ENCODE measurements around the gene PAQR4. TPM values are rescaled to one million over a fixed set of nuclear protein-coding genes. Genes with fewer than 3 reads are reported as not detected.

The PAQR4 gene
- total RNA-seq, 3 donors from 2014 or later (not counting 1 experiment from before 2014, with no cell fraction given), result 2.9 to 4.4 (median 3.5) TPM

GRCh38 chr16:2976673-2977072 lies 7.5 kb downstream of the PAQR4 start:
- no peaks in the 10 kb centered on the region for H3K36me3 ChIP-seq (ENCODE audit: control insufficient read depth, insufficient read depth, low read length)
- Mint-ChIP-seq H3K27me3 (ENCODE audit: low read depth in 2 of 2) (no peaks in the 10 kb centered on the region), H3K4me3 (no peak overlapping the region), H3K27ac (no peak overlapping the region), H3K9me3 (no peaks in the 10 kb centered on the region), H3K4me1 (peaks cover 0 to 8% of the 10 kb centered on the region in 2 donors), H3K36me3 (no peaks in the 10 kb centered on the region)
- no peak for TF ChIP-seq CTCF (IDR thresholded peaks at IDR 0.05)
- H3K27ac ChIP-seq (ENCODE audit: low read length), result no peak overlapping the region
- WGBS (ENCODE audit: insufficient coverage), result 93% methylated on average over 15 of the region's 15 CpGs
- no peak for ATAC-seq
- H3K9me3 ChIP-seq (ENCODE audit: control insufficient read depth, insufficient read depth, low read length), result no peaks in the 10 kb centered on the region
- H3K4me3 ChIP-seq (ENCODE audit: low read length), result no peak overlapping the region
- peaks cover 15% of the 10 kb centered on the region for H3K4me1 ChIP-seq (ENCODE audit: control insufficient read depth, insufficient read depth, low read length)
- intact Hi-C loops (cut with micrococcal nuclease), result no loop called here
- no peak for DNase-seq
- H3K27me3 ChIP-seq (ENCODE audit: control insufficient read depth, insufficient read depth, low read length), result no peaks in the 10 kb centered on the region

GRCh38 chr16:2977440-2977839 lies 8.3 kb downstream of the PAQR4 start:
- H3K9me3 Mint-ChIP-seq, result no peaks in the 10 kb centered on the region
- WGBS (ENCODE audit: insufficient coverage), result 94% methylated on average over 5 of the region's 6 CpGs
- Histone ChIP-seq H3K36me3 (ENCODE audit: control insufficient read depth, insufficient read depth, low read length) (no peaks in the 10 kb centered on the region), H3K27me3 (ENCODE audit: control insufficient read depth, insufficient read depth, low read length) (no peaks in the 10 kb centered on the region), H3K27ac (ENCODE audit: low read length) (no peak overlapping the region), H3K4me1 (ENCODE audit: control insufficient read depth, insufficient read depth, low read length) (peaks cover 15% of the 10 kb centered on the region), H3K9me3 (ENCODE audit: control insufficient read depth, insufficient read depth, low read length) (no peaks in the 10 kb centered on the region), H3K4me3 (ENCODE audit: low read length) (no peak overlapping the region)
- peaks cover 0 to 11% of the 10 kb centered on the region in 2 donors for H3K4me1 Mint-ChIP-seq
- H3K27me3 Mint-ChIP-seq (ENCODE audit: low read depth in 2 of 2), result no peaks in the 10 kb centered on the region
- no peaks in the 10 kb centered on the region for H3K36me3 Mint-ChIP-seq
- no peak for ATAC-seq
- intact Hi-C loops (cut with micrococcal nuclease), result no loop called here
- H3K4me3 Mint-ChIP-seq, result no peak overlapping the region
- DNase-seq, result no peak
- TF ChIP-seq CTCF (IDR thresholded peaks at IDR 0.05), result no peak
- H3K27ac Mint-ChIP-seq, result no peak overlapping the region

GRCh38 chr16:2979669-2980226 lies 10.6 kb downstream of the PAQR4 start:
- Histone ChIP-seq H3K27ac (ENCODE audit: low read length) (no peak overlapping the region), H3K4me3 (ENCODE audit: low read length) (peak overlapping the region; percentile 28), H3K36me3 (ENCODE audit: control insufficient read depth, insufficient read depth, low read length) (no peaks in the 10 kb centered on the region), H3K9me3 (ENCODE audit: control insufficient read depth, insufficient read depth, low read length) (no peaks in the 10 kb centered on the region), H3K27me3 (ENCODE audit: control insufficient read depth, insufficient read depth, low read length) (no peaks in the 10 kb centered on the region), H3K4me1 (ENCODE audit: control insufficient read depth, insufficient read depth, low read length) (peaks cover 27% of the 10 kb centered on the region)
- DNase-seq, result peak in 1 of 2 donors; percentile 21
- H3K4me1 Mint-ChIP-seq, result peaks cover 0 to 11% of the 10 kb centered on the region in 2 donors
- 10% methylated on average over 43 of the region's 43 CpGs for WGBS (ENCODE audit: insufficient coverage)
- H3K9me3 Mint-ChIP-seq, result no peaks in the 10 kb centered on the region
- no peak for ATAC-seq
- no peak for TF ChIP-seq CTCF (IDR thresholded peaks at IDR 0.05)
- H3K36me3 Mint-ChIP-seq, result no peaks in the 10 kb centered on the region
- H3K27me3 Mint-ChIP-seq (ENCODE audit: low read depth in 2 of 2), result no peaks in the 10 kb centered on the region
- no peak overlapping the region for H3K27ac Mint-ChIP-seq
- peak overlapping the region; percentile 9 for H3K4me3 Mint-ChIP-seq
- intact Hi-C loops (cut with micrococcal nuclease), result no loop called here

Measured in natural killer cell (primary cell).